SH-SY5Y (cell line): Measurements from ENCODE around the gene TNFRSF19.

ENCODE experiments used
- GATA2 ChIP-seq: IDR thresholded peaks from 2 replicates; pipeline ENCODE4 v1.6.1; 2011; ENCODE audit warnings: mild to moderate bottlenecking, low read depth, low read length
- GATA3 ChIP-seq: IDR thresholded peaks from 2 replicates; pipeline ENCODE4 v1.6.1; 2011; ENCODE audit warnings: low read depth, mild to moderate bottlenecking, low read length, moderate library complexity

GRCh38 chr13:23630349-23631093 is 60.3 kb downstream of the TNFRSF19 start:
- TF ChIP-seq GATA3: no peak
- TF ChIP-seq GATA2: no peak
